Activated naive CD8-positive, alpha-beta T cell treated with anti-CD3 and anti-CD28 coated beads, Interleukin-2, amount 50 U/mL, for 16 hours (primary cell): ENCODE results near the gene WDR53.
"Not testable (repeated sequence)": the region's sequence is repeated elsewhere in the genome, so short reads cannot be mapped to it uniquely, and the experiment has no call there.

Source experiments
- DNase-seq: peaks from one replicate; pipeline ENCODE4 v3.0.0-alpha.2; 2020; ENCODE audit warnings: low read depth, low spot score

WDR53 gene

DNA sequence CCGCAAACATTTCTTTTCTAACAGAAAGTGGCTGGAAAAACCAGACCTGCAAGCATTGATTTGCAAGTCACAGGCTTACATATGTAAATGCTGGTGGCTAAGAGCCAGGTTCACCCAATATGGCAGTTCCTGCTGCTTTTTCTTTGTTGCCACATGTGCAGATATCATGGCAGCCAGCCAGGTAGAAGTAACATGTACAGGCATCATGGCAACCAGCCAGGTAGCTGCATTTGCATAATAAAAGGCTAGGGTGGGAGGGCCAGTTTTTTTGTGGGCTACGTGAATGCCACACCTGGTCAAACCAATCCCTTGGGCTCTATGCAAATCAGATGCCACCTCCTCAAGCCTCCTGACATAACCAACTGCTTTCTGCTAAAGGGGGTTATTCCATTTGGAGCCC lies 50.4 kb downstream of the WDR53 start:
- DNase-seq: no peak

DNA sequence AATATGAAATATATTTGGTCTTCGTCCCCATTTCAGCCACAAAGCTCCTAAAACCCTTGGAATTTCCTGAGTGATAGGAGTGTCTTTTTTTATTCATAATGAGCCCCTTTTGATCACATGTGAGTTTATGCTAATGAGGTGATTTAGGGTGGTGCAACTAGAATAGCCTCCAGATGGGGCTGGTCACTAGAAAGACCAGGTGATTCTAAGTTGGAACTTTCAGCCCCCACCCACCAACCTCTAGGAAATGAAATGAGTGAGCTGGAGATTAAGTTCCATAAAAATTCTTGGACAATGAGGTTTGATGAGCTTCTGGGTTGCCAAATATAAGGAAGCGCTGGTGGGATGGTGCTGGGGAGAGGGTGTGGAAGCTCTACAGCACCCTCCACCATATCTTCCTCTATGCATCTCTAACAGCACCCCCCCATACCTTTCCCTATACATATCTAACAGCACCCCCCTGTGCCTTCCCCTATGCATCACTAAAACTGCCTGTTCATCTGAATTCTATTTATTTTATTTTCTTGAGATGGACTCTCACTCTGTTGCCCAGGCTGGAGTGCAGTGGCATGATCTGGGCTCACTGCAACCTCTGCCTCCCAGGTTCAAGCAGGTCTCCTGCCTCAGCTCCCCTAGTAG lies 51.1 kb downstream of the WDR53 start:
- DNase-seq: no peak

DNA sequence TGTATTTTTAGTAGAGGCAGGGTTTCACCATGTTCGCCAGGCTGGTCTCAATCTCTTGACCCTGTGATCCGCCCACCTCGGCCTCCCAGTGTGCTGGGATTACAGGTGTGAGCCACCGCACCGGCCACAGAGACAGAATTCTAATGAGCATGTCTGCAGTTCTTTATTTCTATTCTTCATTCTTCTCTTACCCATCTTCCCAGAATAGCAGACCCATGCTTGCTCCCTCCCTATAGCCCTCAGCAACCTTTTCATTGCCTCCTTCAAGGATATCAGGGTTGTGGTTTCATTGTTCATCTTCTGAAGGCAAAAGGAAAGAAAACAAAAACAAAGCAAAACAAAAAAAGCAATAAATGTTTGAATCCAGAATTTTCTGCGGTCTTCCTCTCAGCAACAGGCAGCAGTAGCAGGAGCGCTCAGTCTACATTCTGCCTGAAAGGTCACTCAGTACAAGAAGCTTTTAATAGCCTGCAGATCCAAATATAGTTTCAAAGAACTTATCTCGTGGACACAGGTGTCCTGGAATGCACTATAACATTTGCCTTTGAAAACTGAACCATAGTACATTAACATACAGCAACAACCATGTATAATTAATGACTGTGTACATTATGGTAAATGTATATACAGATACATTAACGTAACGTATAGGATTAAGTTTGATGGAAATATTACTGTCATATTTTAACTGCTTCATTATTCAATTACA lies 53.3 kb downstream of the WDR53 start, which contains the start of gene SMCO1:
Gene SMCO1, minus strand, starts transcription at position 434 of the 709 bp plus-strand sequence. Its CDS starts 137 bp downstream, at position 297.
- no peak for DNase-seq

DNA sequence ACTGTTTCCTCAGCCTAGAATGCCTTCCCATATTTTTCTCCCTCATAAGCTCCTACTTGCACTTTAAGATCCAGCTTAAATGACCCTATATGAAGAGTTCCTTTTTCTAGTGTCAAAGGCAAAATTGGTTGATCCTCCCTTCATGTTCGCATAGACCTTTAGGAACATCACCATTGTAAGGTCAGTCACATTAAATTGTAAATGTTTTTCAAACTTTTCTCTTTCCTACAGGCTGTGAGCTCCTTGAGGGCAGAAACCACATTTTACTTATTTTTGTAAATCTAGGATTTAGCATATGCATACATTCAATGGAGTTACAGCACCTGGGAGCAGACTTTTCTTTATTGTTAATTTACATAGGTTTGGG lies 54.0 kb downstream of the WDR53 start:
- no peak for DNase-seq

DNA sequence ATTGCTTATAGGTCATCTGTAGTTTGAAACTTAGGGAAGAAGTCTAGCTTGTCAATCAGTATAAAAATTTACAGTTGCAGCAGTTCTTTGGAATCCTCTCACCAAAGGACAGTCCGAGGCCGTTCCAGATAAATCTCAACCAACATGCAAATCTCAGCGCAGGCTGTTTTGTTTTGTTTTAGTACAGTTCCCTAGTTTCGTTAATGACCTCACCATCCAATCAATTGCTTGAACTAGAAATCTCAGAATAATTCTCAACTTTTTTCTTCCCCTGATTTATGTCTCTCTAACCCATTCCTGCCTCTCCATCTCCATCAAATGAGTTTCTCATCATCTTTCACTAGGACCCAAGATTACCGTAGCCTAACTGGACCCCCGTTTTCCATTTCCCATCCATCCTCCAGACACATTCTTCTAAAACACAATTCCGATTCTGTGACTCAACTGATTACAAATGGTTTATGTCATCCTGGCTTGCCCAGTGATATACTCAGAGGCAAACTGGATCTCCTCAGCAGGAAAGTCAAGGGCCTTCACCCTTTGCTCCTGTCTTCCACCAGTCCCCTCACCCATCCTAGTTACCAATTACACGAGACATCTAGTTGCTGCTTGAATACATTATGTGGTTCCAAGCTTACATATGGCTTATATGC lies 54.5 kb downstream of the WDR53 start:
- DNase-seq: no peak

DNA sequence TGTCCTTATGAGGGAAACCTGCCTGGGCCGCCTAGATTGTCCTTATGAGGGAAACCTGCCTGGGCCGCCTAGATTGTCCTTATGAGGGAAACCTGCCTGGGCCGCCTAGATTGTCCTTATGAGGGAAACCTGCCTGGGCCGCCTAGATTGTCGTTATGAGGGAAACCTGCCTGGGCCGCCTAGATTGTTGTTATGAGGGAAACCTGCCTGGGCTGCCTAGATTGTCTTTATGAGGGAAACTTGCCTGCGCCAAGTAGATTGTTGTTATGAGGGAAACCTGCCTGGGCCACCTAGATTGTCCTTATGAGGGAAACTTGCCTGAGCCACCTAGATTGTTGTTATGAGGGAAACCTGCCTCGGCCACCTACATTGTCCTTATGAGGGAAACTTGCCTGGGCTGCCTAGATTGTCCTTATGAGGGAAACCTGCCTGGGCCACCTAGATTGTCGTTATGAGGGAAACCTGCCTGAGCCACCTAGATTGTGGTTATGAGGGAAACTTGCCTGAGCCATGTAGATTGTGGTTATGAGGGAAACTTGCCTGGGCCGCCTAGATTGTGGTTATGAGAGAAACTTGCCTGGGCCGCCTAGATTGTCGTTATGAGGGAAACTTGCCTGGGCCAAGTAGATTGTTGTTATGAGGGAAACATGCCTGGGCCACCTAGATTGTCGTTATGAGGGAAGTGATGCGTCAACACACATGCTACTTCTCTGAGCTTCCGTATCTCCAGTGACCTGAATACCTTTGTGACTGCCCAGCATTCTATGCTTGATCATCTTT lies 56.5 kb downstream of the WDR53 start:
- not testable (repeated sequence) for DNase-seq

DNA sequence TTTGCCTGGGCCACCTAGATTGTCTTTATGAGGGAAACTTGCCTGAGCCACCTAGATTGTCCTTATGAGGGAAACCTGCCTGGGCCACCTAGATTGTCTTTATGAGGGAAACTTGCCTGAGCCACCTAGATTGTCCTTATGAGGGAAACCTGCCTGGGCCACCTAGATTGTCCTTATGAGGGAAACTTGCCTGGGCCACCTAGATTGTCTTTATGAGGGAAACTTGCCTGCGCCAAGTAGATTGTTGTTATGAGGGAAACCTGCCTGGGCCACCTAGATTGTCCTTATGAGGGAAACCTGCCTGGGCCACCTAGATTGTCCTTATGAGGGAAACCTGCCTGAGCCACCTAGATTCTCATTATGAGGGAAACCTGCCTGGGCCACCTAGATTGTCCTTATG lies 57.2 kb downstream of the WDR53 start:
- DNase-seq: not testable (repeated sequence)

DNA sequence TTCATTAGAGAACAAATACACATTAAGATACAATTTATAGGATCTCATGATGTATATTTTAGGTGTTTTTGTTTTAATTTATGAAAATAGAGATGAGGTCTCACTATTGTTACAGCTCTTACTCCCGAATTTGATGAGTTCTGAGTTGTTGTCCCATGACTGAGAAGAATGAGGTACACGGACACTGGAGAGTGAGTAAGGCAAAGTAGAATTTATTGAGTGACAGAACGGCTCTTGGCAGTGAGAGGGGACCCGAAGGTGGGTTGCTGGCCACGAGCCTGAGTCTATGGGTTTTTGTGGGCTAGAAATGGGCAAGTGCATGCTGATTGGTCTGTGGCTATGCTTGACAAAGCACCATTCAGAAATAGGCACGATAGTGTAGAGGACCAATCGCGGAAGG lies 61.7 kb downstream of the WDR53 start:
- DNase-seq: no peak

DNA sequence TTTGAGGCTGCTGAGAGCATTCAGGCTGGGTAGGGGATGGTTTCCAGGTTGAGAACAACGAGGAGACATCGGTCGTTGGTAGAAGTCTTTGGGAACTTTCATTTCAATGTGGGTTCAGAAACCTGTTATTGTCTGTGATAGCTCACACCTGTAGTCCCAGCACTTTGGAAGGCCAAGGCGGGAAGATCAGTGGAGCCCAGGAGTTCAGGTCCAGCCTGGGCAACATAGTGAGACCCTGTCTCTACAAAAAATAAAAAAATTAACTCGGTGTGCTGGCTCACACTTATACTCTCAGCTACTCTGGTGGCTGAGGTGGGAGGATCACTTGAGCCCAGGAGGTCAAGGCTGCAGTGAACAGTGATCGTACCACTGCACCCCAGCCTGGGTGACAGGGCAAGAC lies 63.8 kb downstream of the WDR53 start:
- no peak for DNase-seq
